Measurements from ENCODE around the gene IL24. TPM values are rescaled to one million over a fixed set of nuclear protein-coding genes. Genes with fewer than 3 reads are reported as not detected.

IL24 gene
- polyA plus RNA-seq, 1 donor: 0.48 TPM

GRCh38 chr1:206902702-206903101 is 5.5 kb downstream of the IL24 start:
- H3K4me3 ChIP-seq (ENCODE audit: low read length): no peak overlapping the region
- no peak for DNase-seq
- no CpG with 5 or more reads among the region's 1 CpG for WGBS (ENCODE audit: insufficient coverage, low lambda C conversion rate)
- H3K36me3 ChIP-seq (ENCODE audit: control insufficient read depth, insufficient read depth, low read length): no peaks in the 10 kb centered on the region
- H3K27ac ChIP-seq (ENCODE audit: low read length): no peak overlapping the region
- no peaks in the 10 kb centered on the region for H3K9me3 ChIP-seq (ENCODE audit: control insufficient read depth, low read depth, low read length)
- H3K27me3 ChIP-seq (ENCODE audit: control insufficient read depth, insufficient read depth, low read length): no peaks in the 10 kb centered on the region
- H3K4me1 ChIP-seq (ENCODE audit: control insufficient read depth, insufficient read depth, low read length): no peaks in the 10 kb centered on the region

- H3K9me3 ChIP-seq (ENCODE audit: control insufficient read depth, low read depth, low read length): no peaks in the 10 kb centered on the region
- 100% methylated on average over 1 of the region's 2 CpGs for WGBS (ENCODE audit: insufficient coverage, low lambda C conversion rate)
- H3K27ac ChIP-seq (ENCODE audit: low read length): no peak overlapping the region
- no peaks in the 10 kb centered on the region for H3K27me3 ChIP-seq (ENCODE audit: control insufficient read depth, insufficient read depth, low read length)
- no peaks in the 10 kb centered on the region for H3K36me3 ChIP-seq (ENCODE audit: control insufficient read depth, insufficient read depth, low read length)
- H3K4me3 ChIP-seq (ENCODE audit: low read length): no peak overlapping the region
- DNase-seq: no peak
- peaks cover 7% of the 10 kb centered on the region for H3K4me1 ChIP-seq (ENCODE audit: control insufficient read depth, insufficient read depth, low read length)
Measured at GRCh38 chr1:206903687-206904086, 6.4 kb downstream of the IL24 start.

GRCh38 chr1:206904423-206905142 is 7.3 kb downstream of the IL24 start:
- H3K9me3 ChIP-seq (ENCODE audit: control insufficient read depth, low read depth, low read length): no peaks in the 10 kb centered on the region
- H3K36me3 ChIP-seq (ENCODE audit: control insufficient read depth, insufficient read depth, low read length): no peaks in the 10 kb centered on the region
- no peak for DNase-seq
- no peak overlapping the region for H3K27ac ChIP-seq (ENCODE audit: low read length)
- peaks cover under 1% of the 10 kb centered on the region for H3K27me3 ChIP-seq (ENCODE audit: control insufficient read depth, insufficient read depth, low read length)
- no peak overlapping the region for H3K4me3 ChIP-seq (ENCODE audit: low read length)
- peaks cover 7% of the 10 kb centered on the region for H3K4me1 ChIP-seq (ENCODE audit: control insufficient read depth, insufficient read depth, low read length)
- WGBS (ENCODE audit: insufficient coverage, low lambda C conversion rate): no CpG with 5 or more reads among the region's 10 CpGs

DNA sequence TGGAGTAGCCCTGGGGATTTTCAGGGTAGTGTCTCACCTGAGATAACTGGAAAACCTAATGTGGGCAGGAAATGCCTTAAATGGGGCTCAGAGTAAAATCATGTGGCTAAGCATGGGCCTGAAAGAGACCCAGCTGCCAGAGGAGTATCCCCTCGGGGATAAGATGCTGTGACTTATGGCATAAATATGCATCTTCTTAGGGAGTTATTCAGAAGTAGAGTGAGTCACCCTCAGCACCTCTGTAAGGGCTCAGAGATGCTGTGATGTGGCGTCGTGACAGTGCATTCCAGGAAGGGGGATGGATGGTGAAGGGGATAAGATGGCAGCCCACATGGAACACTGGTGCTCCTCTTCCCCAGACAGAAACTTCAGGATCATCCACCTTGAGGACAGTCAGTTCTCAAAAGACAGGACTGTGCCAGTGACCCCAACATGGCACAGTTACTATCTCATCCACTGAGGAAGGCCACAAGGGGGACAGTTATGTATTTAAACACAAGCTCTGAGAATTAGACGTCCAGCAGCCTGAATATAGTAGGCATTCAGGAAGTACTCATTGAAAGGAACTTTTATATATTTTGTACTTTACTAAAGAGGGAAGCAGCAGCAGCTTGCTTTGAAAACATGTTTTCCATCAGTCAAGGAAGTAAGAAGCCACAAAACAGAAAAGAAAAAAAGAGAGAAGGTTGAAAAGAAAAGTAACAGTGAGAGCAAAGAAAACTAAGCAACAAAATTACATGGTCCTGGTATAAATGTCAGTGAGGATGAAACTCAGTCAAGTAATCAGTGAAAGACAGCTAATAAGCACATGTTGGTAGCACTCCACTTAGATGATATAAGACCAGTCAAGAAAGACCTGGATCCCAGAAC is 8.3 kb downstream of the IL24 start:
- H3K27ac ChIP-seq (ENCODE audit: low read length): no peak overlapping the region
- peaks cover 8% of the 10 kb centered on the region for H3K27me3 ChIP-seq (ENCODE audit: control insufficient read depth, insufficient read depth, low read length)
- peaks cover 3% of the 10 kb centered on the region for H3K9me3 ChIP-seq (ENCODE audit: control insufficient read depth, low read depth, low read length)
- H3K36me3 ChIP-seq (ENCODE audit: control insufficient read depth, insufficient read depth, low read length): no peaks in the 10 kb centered on the region
- no peak for DNase-seq
- H3K4me1 ChIP-seq (ENCODE audit: control insufficient read depth, insufficient read depth, low read length): peaks cover 13% of the 10 kb centered on the region
- no CpG with 5 or more reads among the region's 4 CpGs for WGBS (ENCODE audit: insufficient coverage, low lambda C conversion rate)
- no peak overlapping the region for H3K4me3 ChIP-seq (ENCODE audit: low read length)

GRCh38 chr1:206907304-206907991 is 10.2 kb downstream of the IL24 start:
- H3K4me3 ChIP-seq (ENCODE audit: low read length): no peak overlapping the region
- no CpG with 5 or more reads among the region's 23 CpGs for WGBS (ENCODE audit: insufficient coverage, low lambda C conversion rate)

GRCh38 chr1:206908038-206908437 is 10.8 kb downstream of the IL24 start:
- no peak for DNase-seq
- Histone ChIP-seq H3K27me3 (ENCODE audit: control insufficient read depth, insufficient read depth, low read length) (peaks cover 8% of the 10 kb centered on the region), H3K27ac (ENCODE audit: low read length) (no peak overlapping the region), H3K36me3 (ENCODE audit: control insufficient read depth, insufficient read depth, low read length) (no peaks in the 10 kb centered on the region), H3K4me1 (ENCODE audit: control insufficient read depth, insufficient read depth, low read length) (peaks cover 13% of the 10 kb centered on the region), H3K4me3 (ENCODE audit: low read length) (no peak overlapping the region), H3K9me3 (ENCODE audit: control insufficient read depth, low read depth, low read length) (peaks cover 3% of the 10 kb centered on the region)
- no CpG with 5 or more reads among the region's 10 CpGs for WGBS (ENCODE audit: insufficient coverage, low lambda C conversion rate)

More at GRCh38 chr1:206907304-206907991, 10.2 kb downstream of the IL24 start:
- H3K36me3 ChIP-seq (ENCODE audit: control insufficient read depth, insufficient read depth, low read length): no peaks in the 10 kb centered on the region
- H3K4me1 ChIP-seq (ENCODE audit: control insufficient read depth, insufficient read depth, low read length): peaks cover 13% of the 10 kb centered on the region
- no peak overlapping the region for H3K27ac ChIP-seq (ENCODE audit: low read length)
- peaks cover 3% of the 10 kb centered on the region for H3K9me3 ChIP-seq (ENCODE audit: control insufficient read depth, low read depth, low read length)
- H3K27me3 ChIP-seq (ENCODE audit: control insufficient read depth, insufficient read depth, low read length): peaks cover 8% of the 10 kb centered on the region
- DNase-seq: no peak

- Histone ChIP-seq H3K27ac (ENCODE audit: low read length) (peak overlapping the region; percentile 3), H3K27me3 (ENCODE audit: control insufficient read depth, insufficient read depth, low read length) (peaks cover 8% of the 10 kb centered on the region), H3K4me1 (ENCODE audit: control insufficient read depth, insufficient read depth, low read length) (peaks cover 13% of the 10 kb centered on the region), H3K36me3 (ENCODE audit: control insufficient read depth, insufficient read depth, low read length) (no peaks in the 10 kb centered on the region), H3K9me3 (ENCODE audit: control insufficient read depth, low read depth, low read length) (peaks cover 3% of the 10 kb centered on the region), H3K4me3 (ENCODE audit: low read length) (peak overlapping the region; percentile 25)
- WGBS (ENCODE audit: insufficient coverage, low lambda C conversion rate): no CpG with 5 or more reads among the region's 69 CpGs
- peak; percentile 75 to 91 for DNase-seq
Measured at GRCh38 chr1:206909161-206909882, 12.1 kb downstream of the IL24 start.

DNA sequence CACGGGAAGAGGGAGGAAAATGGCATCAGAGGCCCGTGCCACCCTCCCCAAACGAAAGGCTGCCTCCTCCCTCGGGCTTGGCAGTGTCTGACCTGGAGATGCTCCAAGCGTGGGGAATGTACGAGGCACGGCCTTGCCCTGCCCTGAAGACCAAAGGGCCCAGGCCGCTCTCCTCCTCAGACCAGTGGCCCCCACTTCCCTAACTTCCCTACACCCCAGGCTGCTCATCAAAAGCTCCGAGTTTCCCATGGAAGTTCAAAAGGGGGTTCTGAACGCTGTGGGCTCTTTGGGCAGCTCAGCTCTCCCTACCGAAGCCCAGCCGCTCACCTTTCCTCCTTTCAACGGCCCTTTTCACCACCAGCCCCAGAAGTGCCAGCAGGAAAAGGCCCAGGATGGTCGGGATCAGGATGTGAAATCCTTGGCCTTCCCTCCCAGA is 12.7 kb downstream of the IL24 start:
- Histone ChIP-seq H3K27ac (ENCODE audit: low read length) (no peak overlapping the region), H3K4me1 (ENCODE audit: control insufficient read depth, insufficient read depth, low read length) (peaks cover 13% of the 10 kb centered on the region), H3K27me3 (ENCODE audit: control insufficient read depth, insufficient read depth, low read length) (peaks cover 8% of the 10 kb centered on the region), H3K4me3 (ENCODE audit: low read length) (peak overlapping the region; percentile 25), H3K9me3 (ENCODE audit: control insufficient read depth, low read depth, low read length) (peaks cover 3% of the 10 kb centered on the region), H3K36me3 (ENCODE audit: control insufficient read depth, insufficient read depth, low read length) (no peaks in the 10 kb centered on the region)
- WGBS (ENCODE audit: insufficient coverage, low lambda C conversion rate): no CpG with 5 or more reads among the region's 14 CpGs
- no peak for DNase-seq

GRCh38 chr1:206911064-206911663 is 13.9 kb downstream of the IL24 start:
- WGBS (ENCODE audit: insufficient coverage, low lambda C conversion rate): 0% methylated on average over 1 of the region's 1 CpG
- DNase-seq: peak in 1 of 2 donors; percentile 61

More at GRCh38 chr1:206911064-206911663, 13.9 kb downstream of the IL24 start:
- H3K4me3 ChIP-seq (ENCODE audit: low read length): no peak overlapping the region
- H3K9me3 ChIP-seq (ENCODE audit: control insufficient read depth, low read depth, low read length): peaks cover 3% of the 10 kb centered on the region
- H3K27me3 ChIP-seq (ENCODE audit: control insufficient read depth, insufficient read depth, low read length): peaks cover 8% of the 10 kb centered on the region
- H3K36me3 ChIP-seq (ENCODE audit: control insufficient read depth, insufficient read depth, low read length): no peaks in the 10 kb centered on the region
- peaks cover 13% of the 10 kb centered on the region for H3K4me1 ChIP-seq (ENCODE audit: control insufficient read depth, insufficient read depth, low read length)
- H3K27ac ChIP-seq (ENCODE audit: low read length): no peak overlapping the region

All from large intestine (tissue), 3 donors.